Measurements from ENCODE around the gene RTN4R.

RTN4R gene

DNA sequence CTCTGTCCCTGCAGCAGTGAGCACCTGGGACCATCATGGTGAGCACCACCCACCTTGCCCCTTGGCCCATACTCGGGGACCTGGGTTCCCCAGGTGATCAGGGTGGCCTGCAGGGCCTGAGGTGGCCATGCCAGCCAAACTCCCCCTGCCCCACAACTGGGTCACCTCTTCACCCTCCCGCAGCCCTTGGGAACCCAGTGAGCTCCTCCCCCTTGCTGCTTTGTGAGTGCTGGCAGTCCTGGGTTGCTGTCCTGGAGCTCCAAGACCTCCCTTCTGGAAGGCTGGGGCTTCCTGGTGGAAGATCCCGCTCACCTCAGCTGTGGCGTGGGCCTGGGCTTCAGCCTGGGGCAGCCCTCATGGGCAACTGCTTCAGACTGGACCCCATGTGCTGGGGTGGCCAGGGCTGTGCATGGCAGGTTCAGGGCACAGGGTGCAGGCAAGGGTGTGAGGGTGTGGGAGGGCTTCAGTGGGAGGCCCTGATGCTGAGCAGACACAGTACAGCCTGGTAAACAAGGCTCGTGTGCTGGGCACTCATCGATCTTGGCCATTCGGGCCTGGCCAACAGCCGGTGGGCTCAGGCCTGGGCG lies 57.6 kb downstream of the RTN4R start:
- H3K4me1 ChIP-seq (ENCODE audit: insufficient read depth, low read length), result peaks cover 8% of the 10 kb centered on the region; the same call in 1 of the 2 replicates
- WGBS, result 94% methylated on average over 9 of the region's 9 CpGs
- no peak overlapping the region for H3K27ac ChIP-seq (ENCODE audit: low read depth, low read length)

DNA sequence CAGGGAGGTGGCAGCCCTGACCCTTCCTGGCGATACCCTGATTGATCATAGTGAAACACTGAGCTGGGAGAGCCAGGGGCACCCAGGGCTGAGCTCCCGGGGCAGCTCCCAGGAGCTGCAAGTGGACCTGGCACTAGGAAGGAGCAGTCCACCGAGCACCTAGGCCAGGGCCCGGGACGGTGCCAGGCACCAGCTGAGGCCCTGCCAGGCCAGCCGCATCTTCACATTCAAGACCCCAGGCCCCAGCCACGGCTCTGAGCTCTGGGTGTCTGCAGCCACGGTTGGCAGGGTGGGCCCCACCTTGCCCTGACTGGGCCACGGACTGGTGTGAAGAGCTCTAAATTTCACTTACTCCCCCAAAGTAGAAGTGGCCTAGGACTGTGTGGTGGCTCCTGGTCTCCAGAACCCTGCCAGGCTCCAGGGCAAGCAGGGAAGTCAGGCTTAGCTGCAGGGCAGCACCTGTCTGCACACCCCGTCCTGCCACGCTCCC lies 58.3 kb downstream of the RTN4R start:
- 92% methylated on average over 11 of the region's 11 CpGs for WGBS
- Histone ChIP-seq H3K27ac (ENCODE audit: low read depth, low read length) (no peak overlapping the region), H3K4me3 (ENCODE audit: low read length) (no peak overlapping the region), H3K27me3 (ENCODE audit: insufficient read depth, low read length) (no peaks in the 10 kb centered on the region), H3K36me3 (ENCODE audit: insufficient read depth, low read length) (no peaks in the 10 kb centered on the region), H3K4me1 (ENCODE audit: insufficient read depth, low read length) (peaks cover 8% of the 10 kb centered on the region; the same call in 1 of the 2 replicates), H3K9me3 (ENCODE audit: insufficient read depth, low read depth, low read length) (no peaks in the 10 kb centered on the region), H3K9ac (ENCODE audit: low read depth, low read length) (no peak overlapping the region)

More for the DNA sequence above, 57.6 kb downstream of the RTN4R start:
- Histone ChIP-seq H3K27me3 (ENCODE audit: insufficient read depth, low read length) (no peaks in the 10 kb centered on the region), H3K9ac (ENCODE audit: low read depth, low read length) (no peak overlapping the region), H3K36me3 (ENCODE audit: insufficient read depth, low read length) (no peaks in the 10 kb centered on the region), H3K9me3 (ENCODE audit: insufficient read depth, low read depth, low read length) (no peaks in the 10 kb centered on the region), H3K4me3 (ENCODE audit: low read length) (no peak overlapping the region)

DNA sequence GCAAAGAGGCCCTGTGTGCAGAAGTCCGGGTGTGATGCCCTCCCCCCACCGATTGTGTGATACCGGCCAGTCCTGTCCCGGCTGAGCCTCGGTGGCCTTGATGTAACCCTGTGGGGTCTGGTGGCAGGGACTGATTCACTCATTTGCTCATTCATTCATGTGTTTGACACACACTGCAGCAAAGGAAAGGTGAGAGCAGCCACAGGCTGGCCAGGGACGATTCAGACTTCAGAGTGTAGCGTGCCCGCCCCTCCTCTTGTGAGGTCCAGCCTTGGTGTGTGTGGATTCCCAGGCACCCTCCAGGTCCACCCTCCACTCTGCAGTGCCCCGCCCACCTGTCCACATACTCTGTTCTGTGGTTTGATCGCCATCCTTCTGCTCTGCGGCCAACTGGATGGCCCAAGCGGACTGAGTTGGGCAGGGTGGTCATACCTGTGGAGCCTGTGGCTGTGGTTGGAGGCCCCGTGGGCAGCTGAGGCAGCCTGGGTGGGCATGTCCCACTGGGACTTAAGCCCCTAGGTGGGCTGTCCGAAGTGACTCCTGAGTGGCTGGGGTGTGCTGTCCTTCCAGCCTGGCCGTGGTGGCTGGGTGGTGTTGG lies 59.3 kb downstream of the RTN4R start:
- Histone ChIP-seq H3K36me3 (ENCODE audit: insufficient read depth, low read length) (no peaks in the 10 kb centered on the region), H3K27ac (ENCODE audit: low read depth, low read length) (no peak overlapping the region), H3K27me3 (ENCODE audit: insufficient read depth, low read length) (no peaks in the 10 kb centered on the region), H3K4me3 (ENCODE audit: low read length) (no peak overlapping the region), H3K4me1 (ENCODE audit: insufficient read depth, low read length) (peaks cover 16% of the 10 kb centered on the region), H3K9me3 (ENCODE audit: insufficient read depth, low read depth, low read length) (no peaks in the 10 kb centered on the region), H3K9ac (ENCODE audit: low read depth, low read length) (no peak overlapping the region)
- 92% methylated on average over 15 of the region's 15 CpGs for WGBS

DNA sequence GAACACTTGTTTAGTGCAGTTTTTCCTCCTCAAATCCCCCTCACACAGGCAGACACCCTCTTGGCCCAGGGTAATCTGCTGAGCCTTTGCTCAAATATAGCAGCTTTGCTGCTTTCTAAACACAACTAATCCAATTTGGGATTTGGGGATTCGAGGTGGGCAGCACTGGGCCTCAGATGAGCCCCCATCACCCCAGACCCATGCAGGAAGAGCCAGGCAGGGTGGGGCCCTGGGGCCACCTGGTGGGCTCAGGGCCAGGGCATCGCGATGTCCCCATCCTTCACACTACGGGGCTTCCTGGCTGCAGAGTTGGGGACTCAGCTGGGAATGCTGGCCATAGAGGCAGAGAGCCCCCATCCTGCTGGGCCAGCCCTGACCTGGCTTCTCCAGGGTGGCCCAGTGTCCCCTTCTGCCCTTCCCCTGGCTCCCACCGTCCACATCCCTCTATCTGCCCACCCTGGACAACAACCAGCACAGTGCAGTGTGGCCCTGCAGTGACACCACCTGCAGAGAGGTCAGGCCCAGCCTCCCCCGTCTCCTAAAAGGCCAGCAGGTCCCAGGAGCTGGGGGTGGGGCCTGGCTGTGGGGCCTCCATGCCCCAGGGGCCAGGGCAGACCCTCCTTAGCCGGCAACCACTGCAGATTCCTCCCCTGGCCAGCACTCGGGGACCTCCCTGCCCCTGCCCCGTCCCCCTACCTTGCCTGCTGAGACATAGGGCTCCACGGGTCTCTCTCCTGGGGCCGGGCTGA lies 60.7 kb downstream of the RTN4R start:
- Histone ChIP-seq H3K27ac (ENCODE audit: low read depth, low read length) (no peak overlapping the region), H3K4me3 (ENCODE audit: low read length) (no peak overlapping the region), H3K36me3 (ENCODE audit: insufficient read depth, low read length) (no peaks in the 10 kb centered on the region), H3K4me1 (ENCODE audit: insufficient read depth, low read length) (peaks cover 22% of the 10 kb centered on the region), H3K27me3 (ENCODE audit: insufficient read depth, low read length) (no peaks in the 10 kb centered on the region), H3K9ac (ENCODE audit: low read depth, low read length) (no peak overlapping the region), H3K9me3 (ENCODE audit: insufficient read depth, low read depth, low read length) (no peaks in the 10 kb centered on the region)
- 74% methylated on average over 11 of the region's 11 CpGs for WGBS

DNA sequence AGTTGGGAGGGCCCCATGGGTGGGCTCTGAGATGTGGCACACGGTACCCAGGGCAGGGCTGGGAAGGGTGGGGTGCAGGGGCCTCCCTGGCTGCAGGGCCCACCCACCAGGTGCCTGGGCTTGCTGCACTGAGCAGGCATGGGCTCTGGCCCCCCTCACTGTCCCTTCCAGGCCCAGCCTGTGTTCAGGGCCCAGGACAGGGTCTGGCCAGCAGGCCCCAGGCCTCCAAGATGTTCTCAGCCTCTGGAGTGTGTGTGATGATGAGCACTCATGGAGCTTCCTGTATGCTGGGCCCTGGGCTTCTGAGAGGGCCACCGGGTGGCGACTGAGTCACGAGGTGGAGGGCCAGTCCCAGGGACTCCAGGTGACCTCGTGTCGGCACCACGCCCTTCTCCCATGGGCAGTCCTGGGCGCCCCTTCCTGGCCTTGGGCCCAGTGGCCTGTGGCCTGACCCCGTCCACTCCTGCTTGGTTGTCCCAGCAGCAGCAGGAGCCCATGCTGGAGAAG lies 61.4 kb downstream of the RTN4R start:
- Histone ChIP-seq H3K27me3 (ENCODE audit: insufficient read depth, low read length) (no peaks in the 10 kb centered on the region), H3K36me3 (ENCODE audit: insufficient read depth, low read length) (no peaks in the 10 kb centered on the region), H3K4me1 (ENCODE audit: insufficient read depth, low read length) (peaks cover 22% of the 10 kb centered on the region), H3K9me3 (ENCODE audit: insufficient read depth, low read depth, low read length) (no peaks in the 10 kb centered on the region), H3K4me3 (ENCODE audit: low read length) (peak overlapping the region; percentile 36; the same call in 1 of the 2 replicates), H3K9ac (ENCODE audit: low read depth, low read length) (no peak overlapping the region), H3K27ac (ENCODE audit: low read depth, low read length) (no peak overlapping the region)
- WGBS, result 85% methylated on average over 9 of the region's 9 CpGs

DNA sequence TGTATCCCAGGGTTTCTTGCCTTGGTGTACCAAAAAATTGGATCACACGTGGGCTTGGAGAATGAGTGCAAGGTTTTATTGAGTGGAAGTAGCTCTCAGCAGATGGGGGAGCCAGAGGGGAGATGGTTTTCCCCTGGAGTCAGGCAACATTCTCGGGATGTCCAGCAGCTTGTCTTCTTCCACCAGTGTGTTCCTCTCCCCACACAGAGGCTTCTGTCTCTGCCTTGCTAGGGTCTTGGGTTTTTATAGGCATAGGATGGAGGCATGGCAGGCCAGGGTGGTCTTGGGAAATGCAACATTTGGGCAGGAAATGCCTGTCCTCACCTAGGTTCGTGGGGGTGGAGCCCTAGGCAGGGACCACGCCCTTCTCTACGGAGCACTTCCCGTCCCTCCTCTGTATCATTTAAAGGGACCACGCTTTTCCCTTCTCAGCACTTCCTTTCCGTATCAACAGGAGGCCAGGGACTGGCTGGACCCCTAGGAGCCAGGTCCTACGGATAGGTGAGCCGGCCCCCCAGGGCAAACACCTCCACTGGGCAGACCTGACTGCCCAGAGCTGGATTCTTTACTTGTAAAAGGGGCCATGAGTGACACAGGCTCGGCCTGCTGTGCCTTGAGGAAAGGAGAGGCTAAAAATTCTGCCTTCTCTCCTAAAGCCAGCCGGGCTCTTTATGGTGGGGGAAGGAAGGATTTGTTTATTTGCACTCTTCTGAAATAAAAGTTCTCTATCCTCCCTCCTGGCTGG lies 62.0 kb downstream of the RTN4R start:
- Histone ChIP-seq H3K4me1 (ENCODE audit: insufficient read depth, low read length) (peaks cover 22% of the 10 kb centered on the region), H3K4me3 (ENCODE audit: low read length) (peak overlapping the region; percentile 36), H3K27me3 (ENCODE audit: insufficient read depth, low read length) (no peaks in the 10 kb centered on the region), H3K9me3 (ENCODE audit: insufficient read depth, low read depth, low read length) (no peaks in the 10 kb centered on the region), H3K27ac (ENCODE audit: low read depth, low read length) (no peak overlapping the region), H3K36me3 (ENCODE audit: insufficient read depth, low read length) (no peaks in the 10 kb centered on the region), H3K9ac (ENCODE audit: low read depth, low read length) (no peak overlapping the region)
- WGBS, result 38% methylated on average over 11 of the region's 12 CpGs

DNA sequence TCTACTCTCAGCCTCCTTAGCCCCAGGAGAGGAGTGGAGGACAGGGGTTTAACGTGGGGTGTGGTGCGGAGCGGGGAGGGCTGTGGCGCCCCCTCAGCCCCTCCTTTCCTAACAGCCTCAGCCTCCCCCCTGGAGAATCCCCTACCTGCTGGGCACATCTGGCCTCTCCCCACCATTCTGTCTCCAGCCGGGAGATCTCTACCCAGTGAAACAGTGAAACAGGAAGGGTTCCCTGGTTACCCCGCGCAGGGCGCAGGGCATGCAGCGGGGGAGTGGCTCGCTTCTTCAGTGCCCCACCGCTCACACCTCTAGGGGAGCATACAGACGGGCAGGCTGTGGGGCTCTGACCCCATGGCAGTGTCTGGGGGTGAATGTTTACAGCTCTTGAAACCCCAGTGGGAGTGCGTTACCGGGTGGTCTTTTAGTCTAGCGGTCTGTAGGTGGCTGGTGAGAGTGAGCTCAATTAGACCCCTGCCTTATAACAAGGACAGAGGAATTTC lies 62.6 kb downstream of the RTN4R start:
- no peaks in the 10 kb centered on the region for H3K36me3 ChIP-seq (ENCODE audit: insufficient read depth, low read length)
- H3K27me3 ChIP-seq (ENCODE audit: insufficient read depth, low read length), result no peaks in the 10 kb centered on the region
- no peak overlapping the region for H3K9ac ChIP-seq (ENCODE audit: low read depth, low read length)
- no peak overlapping the region for H3K4me3 ChIP-seq (ENCODE audit: low read length)
- no peak overlapping the region for H3K27ac ChIP-seq (ENCODE audit: low read depth, low read length)
- no peaks in the 10 kb centered on the region for H3K9me3 ChIP-seq (ENCODE audit: insufficient read depth, low read depth, low read length)
- H3K4me1 ChIP-seq (ENCODE audit: insufficient read depth, low read length), result peaks cover 22% of the 10 kb centered on the region
- WGBS, result 91% methylated on average over 15 of the region's 15 CpGs

DNA sequence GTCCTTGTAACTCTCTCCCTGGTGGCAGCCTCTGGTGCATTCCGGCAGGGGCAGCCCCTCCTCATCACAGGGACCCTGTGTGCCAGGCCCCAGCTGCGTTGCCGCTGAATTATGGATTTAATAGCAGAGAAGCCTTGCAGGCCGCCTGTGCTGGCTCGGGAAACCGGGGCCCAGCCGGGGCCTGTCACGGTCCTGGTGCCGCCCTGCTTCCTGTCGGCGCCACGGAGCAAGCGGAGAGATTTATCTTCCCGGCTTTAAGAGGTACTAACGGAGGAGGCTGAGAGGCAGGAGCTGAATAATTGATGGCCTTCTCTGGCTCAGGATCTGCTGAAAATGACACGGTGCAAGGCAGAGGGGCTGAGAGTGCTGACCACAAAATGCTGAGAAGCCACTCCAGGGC lies 63.3 kb downstream of the RTN4R start:
- H3K4me1 ChIP-seq (ENCODE audit: insufficient read depth, low read length), result peaks cover 22% of the 10 kb centered on the region
- no peak overlapping the region for H3K9ac ChIP-seq (ENCODE audit: low read depth, low read length)
- no peaks in the 10 kb centered on the region for H3K27me3 ChIP-seq (ENCODE audit: insufficient read depth, low read length)
- H3K4me3 ChIP-seq (ENCODE audit: low read length), result no peak overlapping the region
- 82% methylated on average over 16 of the region's 16 CpGs for whole genome bisulfite sequencing
- H3K9me3 ChIP-seq (ENCODE audit: insufficient read depth, low read depth, low read length), result no peaks in the 10 kb centered on the region
- no peak overlapping the region for H3K27ac ChIP-seq (ENCODE audit: low read depth, low read length)
- H3K36me3 ChIP-seq (ENCODE audit: insufficient read depth, low read length), result no peaks in the 10 kb centered on the region

DNA sequence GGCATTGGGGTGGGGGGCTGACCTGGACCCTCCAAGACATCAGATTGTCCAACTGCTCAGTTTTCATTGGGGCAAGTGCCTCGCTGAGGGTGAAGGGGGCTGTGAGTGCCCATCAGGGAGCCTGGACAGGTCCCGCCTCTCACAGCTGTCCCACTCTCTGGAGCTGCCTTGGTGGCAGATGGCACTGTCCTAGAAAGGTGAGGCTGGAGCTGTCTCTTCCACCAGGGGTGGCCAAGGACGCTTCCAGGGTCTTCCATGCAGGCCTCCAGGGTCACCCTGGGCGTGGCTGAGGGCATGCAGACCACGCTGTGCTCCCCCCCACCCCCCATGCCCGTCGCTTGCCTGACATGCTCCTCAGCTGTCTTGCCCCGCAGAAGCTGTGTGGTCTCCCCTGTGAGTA lies 63.8 kb downstream of the RTN4R start:
- Histone ChIP-seq H3K4me3 (ENCODE audit: low read length) (no peak overlapping the region), H3K27me3 (ENCODE audit: insufficient read depth, low read length) (no peaks in the 10 kb centered on the region), H3K9me3 (ENCODE audit: insufficient read depth, low read depth, low read length) (no peaks in the 10 kb centered on the region), H3K36me3 (ENCODE audit: insufficient read depth, low read length) (no peaks in the 10 kb centered on the region), H3K27ac (ENCODE audit: low read depth, low read length) (no peak overlapping the region; the same call in 1 of the 2 replicates), H3K9ac (ENCODE audit: low read depth, low read length) (no peak overlapping the region), H3K4me1 (ENCODE audit: insufficient read depth, low read length) (peaks cover 22% of the 10 kb centered on the region)
- WGBS, result 79% methylated on average over 8 of the region's 8 CpGs

DNA sequence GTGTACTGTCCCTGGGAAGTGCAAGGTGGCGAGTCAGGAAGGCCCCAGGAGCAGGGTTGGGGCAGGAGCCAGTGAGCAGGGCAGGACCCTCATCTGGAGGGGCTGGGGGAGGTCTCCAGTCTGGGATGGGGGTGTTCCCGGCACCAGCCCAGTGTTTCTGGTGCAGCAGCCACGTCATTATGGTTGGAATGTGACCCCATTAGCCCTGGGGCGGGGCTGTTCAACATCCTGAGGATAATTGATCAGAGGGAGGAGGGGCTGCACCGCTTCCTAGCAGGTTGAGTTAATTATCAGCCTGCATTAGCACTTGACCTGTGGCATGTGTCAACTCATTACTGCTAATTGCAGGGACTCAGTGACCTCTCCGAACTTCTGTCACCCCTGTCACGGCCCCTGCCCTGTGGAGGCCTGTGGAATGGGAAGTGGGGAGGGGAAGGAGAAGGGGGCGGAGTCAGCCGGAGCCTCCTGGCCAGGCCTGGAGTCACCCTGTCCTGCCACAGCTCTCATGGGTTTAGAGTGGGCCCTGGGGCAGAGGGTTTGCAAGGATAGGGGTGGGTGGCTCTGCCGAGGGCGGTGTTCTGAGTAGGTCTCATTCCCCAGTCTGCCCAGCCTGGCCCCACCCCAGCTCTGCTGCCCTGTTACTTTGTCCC lies 64.4 kb downstream of the RTN4R start:
- H3K9ac ChIP-seq (ENCODE audit: low read depth, low read length), result no peak overlapping the region; the same call in 1 of the 2 replicates
- peaks cover 22% of the 10 kb centered on the region for H3K4me1 ChIP-seq (ENCODE audit: insufficient read depth, low read length)
- H3K4me3 ChIP-seq (ENCODE audit: low read length), result no peak overlapping the region
- no peak overlapping the region; the same call in 1 of the 2 replicates for H3K27ac ChIP-seq (ENCODE audit: low read depth, low read length)
- no peaks in the 10 kb centered on the region for H3K36me3 ChIP-seq (ENCODE audit: insufficient read depth, low read length)
- WGBS, result 36% methylated on average over 11 of the region's 11 CpGs
- H3K9me3 ChIP-seq (ENCODE audit: insufficient read depth, low read depth, low read length), result no peaks in the 10 kb centered on the region
- H3K27me3 ChIP-seq (ENCODE audit: insufficient read depth, low read length), result no peaks in the 10 kb centered on the region

Measured in HUES64 (cell line).